ENCODE measurements around the gene LRCH4.
A peak's percentile ranks its signal among the peaks of the same experiment; 100 is the strongest.

Gene LRCH4

DNA sequence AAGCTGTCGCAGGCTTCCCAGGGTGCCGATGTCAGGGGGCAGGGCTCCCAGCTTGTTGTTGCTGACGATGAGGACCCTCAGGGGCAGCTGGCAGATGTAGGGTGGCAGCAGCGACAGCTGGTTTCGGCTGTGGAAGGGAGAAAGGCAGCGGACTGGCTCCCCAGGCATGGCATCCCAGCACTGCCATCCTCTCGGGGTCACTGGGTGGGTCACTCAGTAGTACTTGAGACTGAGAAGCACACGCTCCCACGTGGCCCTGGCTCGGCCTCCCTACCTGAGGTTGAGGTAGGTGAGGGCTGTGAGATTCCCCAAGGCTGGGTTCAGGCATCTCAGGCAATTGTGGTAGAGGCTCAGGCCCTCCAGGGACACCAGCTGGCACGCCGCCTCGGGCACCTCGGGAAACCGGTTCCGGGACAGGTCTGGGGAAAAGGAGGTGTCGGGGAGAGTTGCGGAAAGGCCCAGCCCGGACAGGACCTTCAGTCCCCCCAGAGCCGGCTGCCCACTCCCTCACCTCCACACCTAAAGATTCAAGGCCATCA lies 3.8 kb downstream of the LRCH4 start:
- DNase-seq: no peak

GRCh38 chr7:100580466-100581283 lies 5.3 kb downstream of the LRCH4 start:
- no peak for DNase-seq

DNA sequence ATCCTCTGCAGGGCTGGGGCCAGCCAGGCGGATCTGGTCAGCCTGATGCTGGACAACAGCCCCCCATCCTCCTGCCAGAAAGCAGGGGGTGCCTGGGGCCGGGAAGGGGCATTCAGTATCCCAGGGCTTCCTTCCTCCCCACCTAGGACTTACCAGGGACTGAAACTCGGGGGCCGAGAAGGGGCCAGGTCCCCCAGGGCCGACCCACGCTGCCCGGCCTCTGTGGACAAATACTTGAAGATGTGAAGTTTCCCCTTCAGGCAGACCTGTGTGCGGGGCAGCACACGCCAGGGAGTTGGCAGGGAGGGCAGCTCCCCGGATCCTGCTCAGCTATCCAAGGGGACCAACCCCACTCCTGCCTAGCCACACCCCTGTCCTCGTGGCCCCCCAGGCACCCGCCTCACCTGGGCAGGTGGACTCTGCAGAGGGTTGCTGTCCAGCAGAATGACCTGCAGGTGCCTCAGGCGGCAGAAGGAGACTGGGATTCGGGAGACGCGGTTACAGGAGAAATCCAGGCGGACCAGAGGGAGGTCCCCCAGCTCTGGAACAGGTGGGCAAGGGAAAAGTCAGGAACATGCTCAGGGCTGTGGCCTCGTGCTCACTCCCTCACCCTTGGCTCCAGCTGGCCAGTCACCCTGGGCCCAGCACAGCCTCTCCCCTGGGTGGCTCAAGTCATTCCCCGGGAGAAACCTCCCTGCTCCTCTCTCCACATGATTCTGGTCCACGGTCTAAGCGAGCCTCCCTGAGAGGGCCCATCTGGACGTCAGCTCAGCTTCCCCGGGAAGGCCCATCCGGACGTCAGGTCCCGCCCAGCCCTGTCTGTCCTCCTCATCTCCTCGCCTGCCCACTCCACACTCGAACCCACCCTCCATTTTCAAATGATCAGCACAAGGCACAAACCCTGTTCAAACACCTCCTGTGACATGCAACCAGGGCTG lies 7.4 kb downstream of the LRCH4 start:
- DNase-seq: no peak

DNA sequence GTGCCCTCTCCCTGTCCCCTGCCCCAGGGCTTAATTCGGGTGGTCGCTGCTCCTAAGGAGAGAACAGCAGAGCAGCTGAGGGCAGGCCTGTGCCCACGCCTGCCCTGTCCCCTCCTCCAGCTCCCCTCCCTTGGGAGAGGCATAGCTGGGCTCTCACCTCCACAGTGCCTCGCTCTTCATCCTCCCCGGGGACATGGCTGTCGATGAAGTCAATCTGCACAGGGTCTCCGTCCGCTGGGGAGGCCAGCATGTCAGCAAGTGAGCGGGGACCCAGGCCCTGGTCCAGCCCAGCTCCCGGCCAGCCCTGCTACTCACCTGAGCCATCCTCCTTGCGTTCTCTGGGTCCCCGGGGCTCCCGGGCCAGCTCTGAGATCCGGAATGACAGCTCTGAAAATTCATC lies 8.4 kb downstream of the LRCH4 start:
- no peak for DNase-seq

- no peak for DNase-seq
These were observed 8.8 kb downstream of the LRCH4 start for GRCh38 chr7:100577103-100577502.

GRCh38 chr7:100576384-100576993 lies 9.4 kb downstream of the LRCH4 start:
- no peak for DNase-seq

DNA sequence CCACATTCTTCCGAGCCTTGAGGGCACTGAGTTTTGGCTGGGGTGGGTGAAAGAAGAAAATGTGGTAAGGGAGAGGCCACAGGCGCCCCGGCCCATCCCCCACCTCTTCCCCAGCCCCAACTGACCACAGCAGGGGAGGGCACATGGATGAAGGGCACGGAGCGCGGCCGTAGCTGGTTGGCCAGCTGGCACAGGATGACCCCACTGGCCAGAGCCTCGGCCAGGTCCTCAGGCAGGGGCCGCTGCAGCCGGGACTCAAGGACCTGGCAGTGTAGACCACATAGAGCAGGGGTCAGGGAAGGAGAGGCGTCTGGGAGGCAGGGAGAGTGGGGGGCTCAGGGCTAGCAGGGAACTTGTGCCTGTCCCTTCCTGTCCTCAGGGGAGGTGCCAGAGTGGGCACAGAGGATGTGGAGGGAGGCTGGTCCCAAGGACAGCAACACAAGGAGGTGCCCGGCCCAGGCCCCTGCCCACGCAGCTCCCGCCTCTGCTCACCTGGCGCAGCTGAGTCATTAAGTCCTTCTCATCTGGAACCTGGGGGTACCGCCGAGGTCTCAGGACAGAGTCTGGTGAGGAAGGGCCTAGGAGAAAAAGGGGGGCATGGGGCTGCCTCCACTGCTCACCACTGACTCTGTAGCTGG lies 10.1 kb downstream of the LRCH4 start:
- DNase-seq: no peak

- no peak for DNase-seq
These were observed 10.7 kb downstream of the LRCH4 start for GRCh38 chr7:100575206-100575631.

- no peak for DNase-seq
These were observed 11.3 kb downstream of the LRCH4 start for GRCh38 chr7:100574362-100575205.

GRCh38 chr7:100573691-100574361 lies 12.1 kb downstream of the LRCH4 start, which contains the start of gene SAP25:
SAP25 (minus strand) TSS chr7:100573900; CDS start chr7:100573742, 158 bp downstream.
- DNase-seq: no peak

DNA sequence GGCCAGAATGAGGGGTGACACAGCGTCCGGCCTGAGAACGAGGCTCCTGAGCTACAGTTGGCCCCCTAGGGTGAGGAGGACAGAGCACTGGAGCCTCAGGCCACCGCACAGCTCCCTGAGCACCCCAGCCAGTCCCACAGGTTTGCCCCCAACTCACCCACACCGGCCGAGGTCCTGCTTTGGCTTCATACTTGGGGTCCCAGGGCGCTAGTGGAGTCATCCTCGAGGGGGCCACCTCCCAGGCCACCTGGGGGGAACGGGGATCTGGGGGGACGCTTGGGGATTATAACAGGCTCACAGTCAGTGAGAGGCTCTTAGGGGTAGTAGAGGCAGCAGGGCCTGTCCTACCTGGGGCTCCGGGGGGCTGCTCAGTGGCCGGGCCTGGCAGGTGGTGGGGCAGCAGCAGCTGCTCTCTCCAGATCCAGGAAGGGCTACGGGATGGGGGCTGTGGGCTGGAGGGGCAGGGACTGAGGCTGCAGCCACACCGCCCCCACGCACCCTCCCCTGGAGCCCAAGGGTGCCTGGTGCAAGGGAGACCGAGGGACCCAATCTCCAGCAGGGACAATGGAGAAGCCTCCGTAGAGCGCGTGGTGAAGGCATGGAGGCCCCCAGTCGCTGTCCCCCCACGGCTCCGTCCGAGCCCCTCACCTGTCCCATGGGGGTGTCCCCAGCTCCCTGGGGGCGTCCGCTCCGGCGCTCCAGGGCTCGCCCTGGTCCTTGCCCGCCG lies 12.8 kb downstream of the LRCH4 start:
- DNase-seq: no peak

- no peak for DNase-seq
These were observed 13.5 kb downstream of the LRCH4 start for GRCh38 chr7:100572281-100572948.

DNA sequence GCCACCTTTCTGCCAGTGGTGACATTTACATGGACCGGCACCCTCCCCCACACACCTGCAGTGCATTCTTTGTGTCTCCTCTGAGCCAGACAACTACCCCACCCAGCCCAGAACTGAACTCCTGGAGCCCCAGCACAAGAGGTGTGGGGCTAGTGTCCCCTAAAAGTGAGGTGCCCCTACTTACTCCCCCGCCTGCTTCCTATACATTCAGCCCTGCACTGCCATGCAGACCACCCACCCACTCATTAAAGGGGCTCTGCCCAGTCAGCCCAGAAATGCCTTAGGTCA lies 14.2 kb downstream of the LRCH4 start:
- DNase-seq: no peak

DNA sequence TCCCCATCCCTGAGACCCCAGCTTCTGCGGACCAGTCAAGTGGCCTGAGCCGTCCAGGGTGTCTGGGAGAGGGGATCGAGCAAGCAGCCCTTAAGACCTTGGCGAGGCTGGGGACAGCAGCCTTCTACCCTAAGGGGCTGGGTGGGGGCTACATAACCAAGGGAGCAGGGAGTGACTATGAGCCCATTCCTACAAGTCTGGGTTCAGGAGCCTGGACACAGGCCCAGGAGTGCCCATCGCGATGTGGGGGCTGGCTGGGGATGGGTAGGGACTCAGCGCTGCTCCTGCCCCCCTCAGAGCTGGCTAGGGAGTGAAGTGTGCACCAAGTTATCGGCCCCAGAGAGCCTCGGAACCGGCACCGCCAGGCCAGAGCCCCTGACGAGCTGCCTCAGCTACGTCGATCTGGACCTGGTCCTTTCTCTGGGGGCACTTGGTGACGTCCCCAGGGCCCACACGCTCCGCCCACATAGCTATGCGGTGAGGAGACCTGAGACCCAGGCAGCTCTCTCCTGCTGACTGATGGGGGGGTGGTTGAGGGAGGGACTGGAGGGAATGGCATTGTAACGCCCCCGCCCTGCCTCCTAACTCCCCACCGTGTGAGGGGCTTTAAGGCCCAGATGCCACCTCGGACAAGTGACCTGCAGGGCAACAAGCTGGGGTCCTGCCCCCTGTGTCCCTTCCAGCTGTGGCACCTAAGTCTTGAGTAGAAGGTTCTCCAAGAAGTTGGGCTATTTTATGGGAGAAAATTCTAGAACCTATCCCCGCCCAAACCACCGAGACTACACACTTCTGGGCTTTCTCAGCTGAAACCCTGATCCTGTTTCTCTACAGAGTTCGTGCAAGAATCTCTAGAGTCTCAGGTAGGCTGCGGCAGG lies 14.7 kb downstream of the LRCH4 start:
- no peak for DNase-seq

DNA sequence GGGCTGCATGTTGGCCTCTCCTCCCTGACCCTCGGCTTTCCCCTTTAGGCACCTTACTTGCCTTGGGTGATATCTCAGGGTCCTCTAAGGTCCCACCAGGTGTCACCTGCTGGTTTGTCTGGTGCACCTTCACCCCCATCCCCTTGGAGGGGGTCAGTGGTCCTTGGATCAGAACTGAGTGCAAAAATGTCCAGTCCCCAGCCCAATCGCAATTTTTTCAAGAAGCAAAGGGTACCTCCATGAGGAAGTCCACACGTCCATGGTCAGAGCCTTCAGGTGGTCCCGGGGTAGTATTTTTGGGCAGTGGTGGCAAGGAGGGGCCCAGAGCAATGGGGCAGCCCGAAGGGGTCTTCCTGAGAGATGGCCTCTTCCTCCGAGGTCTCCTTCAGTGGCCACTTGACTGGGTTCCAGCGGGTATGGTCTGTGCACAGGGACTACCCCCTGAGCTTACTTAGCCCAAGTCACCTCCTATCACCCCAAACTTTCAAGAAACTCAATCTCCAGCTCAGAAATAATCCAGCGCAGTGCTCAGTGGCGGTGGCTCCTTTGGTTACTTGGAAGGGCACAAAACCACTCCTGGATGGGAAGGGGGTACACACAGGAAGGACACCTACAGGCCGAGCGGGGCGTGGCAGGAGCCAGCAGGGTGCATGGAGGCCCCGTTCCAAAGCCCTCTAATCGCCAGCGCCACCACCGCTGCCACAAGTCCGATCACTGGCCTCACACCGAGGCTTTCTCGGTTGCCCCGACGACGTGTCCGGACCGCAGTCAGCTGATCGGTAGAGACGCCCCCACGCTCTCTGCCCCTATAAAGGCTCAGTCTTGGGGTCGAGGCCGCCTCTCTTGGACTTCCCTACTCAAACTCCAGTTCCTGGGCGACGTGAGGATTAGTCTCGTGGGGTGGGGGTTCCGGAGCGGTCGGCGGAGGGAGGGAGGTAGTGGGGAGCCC lies 16.8 kb downstream of the LRCH4 start:
- DNase-seq: peak in 1 of 2 experiments; percentile 26

DNA sequence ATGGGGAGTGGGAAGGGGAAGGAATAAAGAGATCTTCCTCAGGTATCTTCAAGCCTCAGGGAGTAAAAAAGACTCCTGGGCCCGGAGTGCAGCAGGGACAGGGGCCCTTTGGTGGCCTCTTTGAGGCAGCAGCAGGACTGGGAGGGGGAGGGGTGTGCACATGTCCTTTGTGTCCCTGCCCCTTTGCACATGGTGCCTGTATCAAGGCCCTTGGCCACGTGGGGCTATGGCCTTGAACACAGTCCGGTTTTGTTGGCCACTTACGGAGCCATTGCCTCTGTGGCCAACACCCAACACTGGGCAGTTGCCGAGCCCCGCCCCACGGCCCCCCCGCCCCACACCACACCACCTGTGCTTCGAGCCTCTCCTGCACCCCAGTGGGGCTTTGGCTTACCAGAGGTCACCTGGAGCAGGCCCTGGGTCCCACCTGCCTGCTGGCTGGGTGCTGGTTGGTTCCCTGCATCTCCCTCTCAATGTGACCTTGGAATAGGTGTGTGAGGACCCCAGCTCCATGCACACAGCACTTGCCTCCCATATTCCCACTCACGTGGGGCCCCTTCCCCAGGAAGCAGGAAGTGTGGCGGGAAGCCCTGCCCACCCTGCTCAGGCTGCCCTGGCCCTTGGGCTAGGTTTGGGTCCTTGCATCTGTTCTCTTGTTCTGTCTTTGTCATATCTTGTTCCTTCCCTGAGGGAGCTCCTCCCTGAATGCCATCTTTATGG lies 17.6 kb downstream of the LRCH4 start:
- no peak for DNase-seq

- no peak for DNase-seq
These were observed 18.2 kb downstream of the LRCH4 start for GRCh38 chr7:100567751-100568175.

All from activated CD4-positive, alpha-beta T cell treated with anti-CD3 and anti-CD28 coated beads, Interleukin-2, amount 50 U/mL, for 4 hours (primary cell).